Caco-2 (cell line): ENCODE data around the gene MEF2D. TPM values are rescaled to one million over a fixed set of nuclear protein-coding genes. Genes with fewer than 3 reads are reported as not detected.

ENCODE experiments used
- BruUV-seq: library from RNA; stranded (reverse); fragments of 400-500 nt; replicated peaks from 2 replicates; lab custom pipeline; 2021; lab: Mats Ljungman, UMichigan
- CTCF ChIA-PET: fragments of 300-600 bp; sonication (Branson Sonifier 250); formaldehyde crosslinking; loops from one replicate; lab custom pipeline; 2022; ENCODE audit warnings: antibody characterized with exemption; lab: Charles Lee
- POLR2A ChIA-PET: fragments of 300-600 bp; sonication (Branson Sonifier 250); formaldehyde crosslinking; loops from one replicate; lab custom pipeline; 2022; ENCODE audit warnings: antibody characterized with exemption; lab: Charles Lee
- DNase-seq, 2 experiments: peaks; one replicate each; pipeline versions ENCODE4 v3.0.0 to v3.0.0-alpha.2; 2020 to 2022
- H3K27me3 ChIP-seq: replicated peaks from 2 replicates; pipeline ENCODE4 v1.6.0; 2011; ENCODE audit warnings: low read length; ENCODE audit not compliant: control insufficient read depth, insufficient read depth
- H3K36me3 ChIP-seq: 2 replicates; pipeline ENCODE4 v1.5.1; 2011; ENCODE audit warnings: low read length; ENCODE audit not compliant: control insufficient read depth, insufficient read depth
- H3K4me1 ChIP-seq: fragments of 250-450 bp; sonication (Bioruptor Pico); 2 replicates; pipeline ENCODE4 v1.5.1; 2020; ENCODE audit warnings: mild to moderate bottlenecking
- H3K4me3 ChIP-seq: 2 replicates; pipeline ENCODE4 v1.5.1; 2011; ENCODE audit warnings: low read depth, mild to moderate bottlenecking, control low read depth, low read length
- H3K9me3 ChIP-seq: fragments of 250-450 bp; sonication (Bioruptor Pico); 2 replicates; pipeline ENCODE4 v1.5.1; 2020; ENCODE audit warnings: mild to moderate bottlenecking, moderate library complexity
- H3K27ac Mint-ChIP-seq: one replicate; pipeline ENCODE4 v1.8.0; 2022; ENCODE audit warnings: mixed read lengths; ENCODE audit not compliant: unreplicated experiment
- H3K27me3 Mint-ChIP-seq: one replicate; pipeline ENCODE4 v1.8.0; 2022; ENCODE audit warnings: mixed read lengths; ENCODE audit not compliant: insufficient read depth, unreplicated experiment
- H3K36me3 Mint-ChIP-seq: one replicate; pipeline ENCODE4 v1.8.0; 2022; ENCODE audit warnings: mild to moderate bottlenecking, mixed read lengths; ENCODE audit not compliant: insufficient read depth, unreplicated experiment
- H3K4me1 Mint-ChIP-seq: one replicate; pipeline ENCODE4 v1.8.0; 2022; ENCODE audit warnings: low read depth, mixed read lengths; ENCODE audit not compliant: unreplicated experiment
- H3K4me3 Mint-ChIP-seq: one replicate; pipeline ENCODE4 v1.8.0; 2022; ENCODE audit warnings: mild to moderate bottlenecking, moderate library complexity, mixed read lengths; ENCODE audit not compliant: unreplicated experiment
- H3K9me3 Mint-ChIP-seq: one replicate; pipeline ENCODE4 v1.8.0; 2022; ENCODE audit warnings: mixed read lengths; ENCODE audit not compliant: unreplicated experiment
- CTCF ChIP-seq, 2 experiments: fragments of 200-600 bp in 1 of 2; IDR thresholded peaks; 1 replicate in 1 of 2; 2 replicates in 1 of 2; pipeline versions ENCODE4 v1.5.1 to v1.8.0; 2011 to 2022; ENCODE audit warnings: antibody characterized with exemption in 1 of 2, control low read depth in 1 of 2, inconsistent platforms in 1 of 2, low read depth in 1 of 2, low read length in 1 of 2, mild to moderate bottlenecking in 1 of 2, moderate library complexity in 1 of 2; ENCODE audit not compliant: insufficient read depth in 1 of 2, severe bottlenecking in 1 of 2, unreplicated experiment in 1 of 2
- intact Hi-C: fragments of 100-400 bp; cut with micrococcal nuclease; formaldehyde crosslinking; loops from one replicate; pipeline ENCODE4 v1.10.0; 2022; ENCODE audit not compliant: unreplicated experiment
- total RNA-seq: library from RNA; stranded (reverse); gene quantifications from 2 replicates; pipeline ENCODE4 v1.2.3, GENCODE V29; 2022

Gene MEF2D
- total RNA-seq, 1 experiment from 2014 or later, result 18.6 TPM

GRCh38 chr1:156508205-156508954 lies 7.8 kb upstream of the MEF2D start:
- H3K27me3 Mint-ChIP-seq, result no peaks in the 10 kb centered on the region
- Histone ChIP-seq H3K36me3 (no peaks in the 10 kb centered on the region), H3K4me1 (peaks cover 22% of the 10 kb centered on the region), H3K9me3 (no peaks in the 10 kb centered on the region), H3K27me3 (no peaks in the 10 kb centered on the region), H3K4me3 (no peak overlapping the region)
- TF ChIP-seq CTCF (IDR thresholded peaks at IDR 0.05; ENCODE audit: insufficient read depth in 1 of 2, low read depth in 1 of 2, low read length in 1 of 2, severe bottlenecking in 1 of 2, unreplicated experiment in 1 of 2), result no peak
- BruUV-seq, result no TSS peak
- intact Hi-C loops, result loop anchor here (10.0 kb wide), 1 partner anchor 96 kb away; the partner anchor contains the start of gene GPATCH4
- ChIA-PET POLR2A (no interaction called here), CTCF (interaction anchor here (0.8 kb wide), 1 partner anchor 12 kb away, joined by 3 read pairs; no protein-coding TSS in a partner anchor)
- H3K27ac Mint-ChIP-seq, result no peak overlapping the region
- H3K9me3 Mint-ChIP-seq, result no peaks in the 10 kb centered on the region
- H3K4me1 Mint-ChIP-seq, result peaks cover 20% of the 10 kb centered on the region
- no peak overlapping the region for H3K4me3 Mint-ChIP-seq
- peaks cover 8% of the 10 kb centered on the region for H3K36me3 Mint-ChIP-seq
- DNase-seq, result no peak

GRCh38 chr1:156506450-156506849 lies 5.9 kb upstream of the MEF2D start:
- Histone ChIP-seq H3K4me3 (no peak overlapping the region), H3K36me3 (no peaks in the 10 kb centered on the region), H3K4me1 (peaks cover 42% of the 10 kb centered on the region), H3K27me3 (no peaks in the 10 kb centered on the region), H3K9me3 (no peaks in the 10 kb centered on the region)
- Mint-ChIP-seq H3K4me1 (peaks cover 24% of the 10 kb centered on the region), H3K36me3 (peaks cover 14% of the 10 kb centered on the region), H3K9me3 (no peaks in the 10 kb centered on the region), H3K27me3 (no peaks in the 10 kb centered on the region), H3K27ac (no peak overlapping the region), H3K4me3 (no peak overlapping the region)
- CTCF ChIA-PET, result no interaction called here
- BruUV-seq, result no TSS peak
- TF ChIP-seq CTCF (IDR thresholded peaks at IDR 0.05; ENCODE audit: insufficient read depth in 1 of 2, low read depth in 1 of 2, low read length in 1 of 2, severe bottlenecking in 1 of 2, unreplicated experiment in 1 of 2), result no peak
- POLR2A ChIA-PET, result no interaction called here
- no peak for DNase-seq
- intact Hi-C loops, result loop anchor here (10.0 kb wide), 1 partner anchor 98 kb away; the partner anchor contains the start of gene GPATCH4

- no peak for DNase-seq
- ChIA-PET POLR2A (interaction anchor here (0.6 to 1.5 kb wide), 3 partner anchors 48 to 427 kb away, joined by 3 to 22 read pairs (median 7); no protein-coding TSS in a partner anchor), CTCF (interaction anchor here (6.9 kb wide), 1 partner anchor 48 kb away, joined by 87 read pairs; no protein-coding TSS in a partner anchor)
- BruUV-seq, result TSS peak; percentile 53
- Mint-ChIP-seq H3K27ac (peak overlapping the region; percentile 94), H3K4me3 (peak overlapping the region; percentile 79), H3K36me3 (peaks cover 14% of the 10 kb centered on the region), H3K27me3 (no peaks in the 10 kb centered on the region), H3K4me1 (peaks cover 24% of the 10 kb centered on the region), H3K9me3 (no peaks in the 10 kb centered on the region)
- no peak for TF ChIP-seq CTCF (IDR thresholded peaks at IDR 0.05; ENCODE audit: insufficient read depth in 1 of 2, low read depth in 1 of 2, low read length in 1 of 2, severe bottlenecking in 1 of 2, unreplicated experiment in 1 of 2)
- Histone ChIP-seq H3K4me3 (peak overlapping the region; percentile 41), H3K4me1 (peaks cover 42% of the 10 kb centered on the region), H3K36me3 (no peaks in the 10 kb centered on the region), H3K27me3 (no peaks in the 10 kb centered on the region), H3K9me3 (no peaks in the 10 kb centered on the region)
- intact Hi-C loops, result loop anchor here (2.0 to 10.0 kb wide), 2 partner anchors 37 to 99 kb away; partner anchors contain the start of gene GPATCH4
These were observed 5.2 kb upstream of the MEF2D start for GRCh38 chr1:156505679-156506298.
